Esophagus squamous epithelium (tissue), 4 donors: ENCODE measurements around the gene COA7.

Source experiments
- CTCF ChIP-seq, 6 experiments: fragments of 450-650 bp in 4 of 6; fragments of 200-600 bp in 2 of 6; sonication (generic) in 2 of 6; IDR thresholded peaks; one replicate each; pipeline ENCODE4 v1.5.1; 2016 to 2019; ENCODE audit warnings: antibody characterized with exemption in 6 of 6, mild to moderate bottlenecking in 4 of 6, moderate library complexity in 4 of 6
- POLR2A ChIP-seq, 4 donors: fragments of 450-650 bp; IDR thresholded peaks; one replicate each; pipeline ENCODE4 v1.6.1; 2017; ENCODE audit warnings: antibody characterized with exemption in 4 of 4, mild to moderate bottlenecking in 4 of 4, moderate library complexity in 3 of 4

GRCh38 chr1:52691821-52692220 is 6.3 kb downstream of the COA7 start:
- TF ChIP-seq CTCF (IDR thresholded peaks at IDR 0.05): no peak
- no peak for TF ChIP-seq POLR2A (IDR thresholded peaks at IDR 0.05)
